Activated T-cell treated with anti-CD3 and anti-CD28 coated beads, Interleukin-2, amount 50 U/mL, for 72 hours (primary cell): ENCODE data around the gene KRTAP13-2. TPM values are rescaled to one million over a fixed set of nuclear protein-coding genes. Genes with fewer than 3 reads are reported as not detected.
A peak's percentile ranks its signal among the peaks of the same experiment; 100 is the strongest.

Experiments used
- ATAC-seq, 2 donors: fragments of 150-1000 bp; cut with Tn5 transposase; replicated peaks in 1 of 2; 2 replicates each; pipeline ENCODE4 v1.10.0; 2021; ENCODE audit warnings: moderate library complexity in 2 of 2, mild to moderate bottlenecking in 1 of 2
- DNase-seq, 2 donors: peaks; one replicate each; pipeline ENCODE4 v3.0.0; 2021 to 2022; ENCODE audit warnings: mixed read lengths in 1 of 2
- H3K27ac Mint-ChIP-seq: one replicate; pipeline ENCODE4 v1.8.0; 2022; ENCODE audit warnings: mild to moderate bottlenecking, moderate library complexity, mixed read lengths
- H3K27me3 Mint-ChIP-seq: one replicate; pipeline ENCODE4 v1.8.0; 2022; ENCODE audit warnings: low read depth, mixed read lengths
- H3K36me3 Mint-ChIP-seq, 2 donors: one replicate each; pipeline ENCODE4 v1.8.0; 2022; ENCODE audit warnings: mixed read lengths in 2 of 2, mild to moderate bottlenecking in 1 of 2; ENCODE audit not compliant: insufficient read depth in 2 of 2
- H3K4me1 Mint-ChIP-seq: one replicate; pipeline ENCODE4 v1.8.0; 2022; ENCODE audit warnings: low read depth, mixed read lengths
- H3K4me3 Mint-ChIP-seq, 2 donors: one replicate each; pipeline ENCODE4 v1.8.0; 2022; ENCODE audit warnings: mild to moderate bottlenecking in 2 of 2, mixed read lengths in 2 of 2, moderate library complexity in 2 of 2
- H3K9me3 Mint-ChIP-seq, 2 donors: one replicate each; pipeline ENCODE4 v1.8.0; 2022; ENCODE audit warnings: mixed read lengths in 2 of 2
- total RNA-seq, 2 donors: library from RNA; stranded (reverse); gene quantifications; one replicate each; pipeline ENCODE4 v1.2.3, GENCODE V29; 2022

The KRTAP13-2 gene
- not detected for total RNA-seq

DNA sequence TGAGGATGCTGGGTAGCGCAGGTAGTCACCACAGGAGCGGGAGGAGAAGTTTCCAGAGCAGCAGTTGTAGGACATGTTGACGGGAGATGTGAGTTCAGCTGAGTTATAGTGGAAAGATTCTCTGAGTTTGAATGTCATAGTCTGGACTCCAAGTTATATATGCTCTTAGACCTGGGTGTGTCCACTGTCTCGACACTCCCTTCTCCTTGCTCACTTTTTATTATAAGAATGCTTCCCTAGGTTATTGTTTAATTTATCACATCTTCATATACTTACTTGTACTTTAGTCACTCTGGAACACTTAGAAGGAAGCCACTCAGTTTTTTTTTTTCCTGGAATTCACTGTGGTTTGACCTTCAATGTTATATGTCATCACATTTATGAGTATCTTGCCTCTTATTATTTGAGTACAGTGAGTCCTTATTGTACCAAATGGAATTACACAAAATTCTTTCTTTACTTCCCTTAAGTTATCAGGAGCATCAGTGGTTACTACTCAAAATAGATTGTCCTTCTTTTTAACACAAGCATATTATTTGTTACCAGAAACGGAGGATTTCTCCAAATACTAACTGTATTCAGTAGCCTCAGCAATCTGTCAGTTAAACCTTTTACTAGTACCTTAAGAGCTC, at the start of gene KRTAP13-2:
TSS of gene KRTAP13-2 (minus strand) at position 133 of the 632 bp plus-strand sequence. CDS start at position 75, 58 bp downstream.
- no peak within 1 kb of the TSS for H3K27ac Mint-ChIP-seq
- peaks cover 0 to 2% of the 10 kb centered on the region in 2 donors for H3K36me3 Mint-ChIP-seq
- DNase-seq (no peak), ATAC-seq (no peak)
- H3K4me1 Mint-ChIP-seq = no peaks in the 10 kb centered on the region
- no peak within 1 kb of the TSS for H3K4me3 Mint-ChIP-seq
- H3K27me3 Mint-ChIP-seq = no peaks in the 10 kb centered on the region
- peaks cover 0 to 2% of the 10 kb centered on the region in 2 donors for H3K9me3 Mint-ChIP-seq

DNA sequence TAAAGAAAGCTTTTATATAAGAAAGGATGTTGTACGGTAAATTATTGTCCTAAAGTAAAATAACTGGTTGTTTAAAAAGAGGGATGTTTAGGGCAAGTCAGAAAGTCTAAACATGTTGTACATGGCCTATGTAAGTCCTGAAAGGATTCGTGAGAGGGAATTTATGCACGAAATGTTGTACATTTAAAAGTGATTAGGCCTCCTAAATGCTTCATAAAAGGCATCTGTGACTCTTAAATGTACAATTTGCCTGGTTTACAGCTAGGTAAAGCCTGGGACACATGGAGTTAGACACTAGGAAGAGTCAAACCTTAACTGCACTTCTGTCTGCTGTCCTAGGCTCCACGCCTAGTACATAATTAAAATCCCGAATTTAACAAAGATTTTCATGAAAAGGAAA, 43.9 kb upstream of the KRTAP13-2 start:
- Mint-ChIP-seq H3K36me3 (no peaks in the 10 kb centered on the region), H3K4me1 (no peaks in the 10 kb centered on the region), H3K4me3 (no peak overlapping the region), H3K27me3 (no peaks in the 10 kb centered on the region), H3K27ac (no peak overlapping the region), H3K9me3 (peaks cover 0 to 3% of the 10 kb centered on the region in 2 donors)
- ATAC-seq (no peak), DNase-seq (no peak)

DNA sequence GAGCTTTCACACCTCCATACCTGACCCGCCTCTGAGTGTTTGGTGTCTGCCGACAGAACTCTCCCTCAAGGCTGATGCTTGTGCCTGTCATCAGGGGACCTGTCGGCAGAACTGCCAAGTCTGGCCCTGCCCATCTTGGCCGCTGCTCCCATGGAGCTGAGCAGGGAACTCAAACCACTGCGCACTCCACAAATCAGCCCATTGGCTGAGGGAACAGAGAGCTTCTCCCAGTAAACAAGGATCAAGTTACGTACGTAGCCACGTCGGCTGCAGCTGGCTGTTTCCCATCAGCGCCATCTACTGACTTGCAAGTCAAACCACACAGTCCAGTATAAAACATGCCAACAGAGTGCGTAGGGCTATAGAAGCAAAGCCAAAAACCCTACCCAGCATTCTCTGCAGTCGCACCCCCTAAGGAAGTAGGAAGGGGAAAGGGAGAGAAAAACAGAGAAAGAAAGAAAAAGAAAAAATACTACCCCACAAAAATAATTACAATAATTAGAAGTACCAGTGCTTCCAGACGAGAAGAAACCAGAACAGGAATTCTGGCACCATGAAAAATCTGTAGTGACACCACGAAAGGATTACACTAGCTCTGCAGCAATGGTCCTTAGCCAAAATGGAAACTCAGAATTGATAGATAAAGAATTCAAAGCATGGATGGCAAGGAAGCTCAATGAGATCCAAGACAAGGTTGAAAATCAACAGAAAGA, 36.9 kb upstream of the KRTAP13-2 start:
- Mint-ChIP-seq H3K27ac (no peak overlapping the region), H3K27me3 (no peaks in the 10 kb centered on the region), H3K4me1 (peaks cover 4% of the 10 kb centered on the region), H3K4me3 (no peak overlapping the region), H3K9me3 (peaks cover 0 to 2% of the 10 kb centered on the region in 2 donors), H3K36me3 (no peaks in the 10 kb centered on the region)
- ATAC-seq = peak in 1 of 2 donors; percentile 37
- peak in 1 of 2 donors; percentile 3 for DNase-seq

DNA sequence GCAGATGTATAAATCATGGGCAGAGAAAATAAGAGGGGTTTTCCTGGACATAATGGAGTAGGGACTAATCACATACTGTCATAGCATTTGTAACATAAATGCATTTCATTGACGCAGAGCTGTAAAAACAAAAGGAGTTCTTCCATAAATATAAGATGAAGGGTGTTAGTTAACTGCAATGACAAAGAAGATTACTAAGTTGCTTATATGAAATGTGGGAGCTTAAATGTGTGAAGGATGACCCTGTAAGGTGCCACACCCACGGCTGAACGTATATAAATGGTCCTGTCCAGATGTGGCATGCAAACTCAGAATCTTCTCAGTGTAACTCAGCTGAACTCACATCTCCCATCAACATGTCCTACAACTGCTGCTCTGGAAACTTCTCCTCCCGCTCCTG, 23.7 kb upstream of the KRTAP13-2 start, which contains the start of gene KRTAP13-1:
TSS of gene KRTAP13-1 (plus strand) at position 301 of the 400 bp plus-strand sequence. CDS start at position 357, 56 bp downstream.
- ATAC-seq = no peak
- Mint-ChIP-seq H3K36me3 (no peaks in the 10 kb centered on the region), H3K4me3 (no peak within 1 kb of the TSS), H3K9me3 (no peaks in the 10 kb centered on the region), H3K27ac (no peak within 1 kb of the TSS), H3K4me1 (no peaks in the 10 kb centered on the region), H3K27me3 (no peaks in the 10 kb centered on the region)
- DNase-seq = no peak

- no peak overlapping the region for H3K4me3 Mint-ChIP-seq
- no peaks in the 10 kb centered on the region for H3K4me1 Mint-ChIP-seq
- peaks cover 0 to 1% of the 10 kb centered on the region in 2 donors for H3K36me3 Mint-ChIP-seq
- no peak for DNase-seq
- no peak for ATAC-seq
- peaks cover 5 to 6% of the 10 kb centered on the region in 2 donors for H3K9me3 Mint-ChIP-seq
- H3K27me3 Mint-ChIP-seq = no peaks in the 10 kb centered on the region
- H3K27ac Mint-ChIP-seq = no peak overlapping the region
Observed at GRCh38 chr21:30391492-30392025, 19.5 kb upstream of the KRTAP13-2 start.

DNA sequence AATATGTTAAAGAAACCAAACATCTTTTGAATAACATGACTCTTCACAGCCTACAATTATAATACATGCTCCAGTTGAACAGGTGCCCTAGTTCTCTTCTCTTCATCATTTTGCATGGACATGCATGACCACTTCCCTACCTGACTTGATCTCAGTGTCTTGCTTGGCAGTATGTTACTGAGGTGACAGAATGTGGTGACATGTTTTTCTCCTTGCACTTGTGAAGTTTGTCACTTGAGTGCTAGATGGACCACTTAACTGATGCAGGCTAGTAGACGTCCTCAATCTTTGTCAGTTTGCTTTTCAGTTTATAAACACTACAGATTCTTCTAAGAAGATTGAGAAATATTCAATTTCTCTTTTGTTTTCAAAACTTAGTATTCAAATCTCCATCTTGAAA, 10.1 kb upstream of the KRTAP13-2 start:
- ATAC-seq (no peak), DNase-seq (no peak)
- Mint-ChIP-seq H3K36me3 (no peaks in the 10 kb centered on the region), H3K9me3 (no peaks in the 10 kb centered on the region), H3K27me3 (no peaks in the 10 kb centered on the region), H3K4me3 (no peak overlapping the region), H3K4me1 (no peaks in the 10 kb centered on the region), H3K27ac (no peak overlapping the region)

GRCh38 chr21:30355906-30356305, 16.2 kb downstream of the KRTAP13-2 start:
- no peak overlapping the region for H3K4me3 Mint-ChIP-seq
- H3K36me3 Mint-ChIP-seq = no peaks in the 10 kb centered on the region
- peaks cover 10% of the 10 kb centered on the region for H3K27me3 Mint-ChIP-seq
- DNase-seq (no peak), ATAC-seq (no peak)
- H3K27ac Mint-ChIP-seq = no peak overlapping the region
- no peaks in the 10 kb centered on the region for H3K4me1 Mint-ChIP-seq
- H3K9me3 Mint-ChIP-seq = no peaks in the 10 kb centered on the region

- no peak overlapping the region for H3K27ac Mint-ChIP-seq
- peaks cover 5% of the 10 kb centered on the region for H3K27me3 Mint-ChIP-seq
- no peaks in the 10 kb centered on the region for H3K9me3 Mint-ChIP-seq
- no peaks in the 10 kb centered on the region for H3K36me3 Mint-ChIP-seq
- DNase-seq (no peak), ATAC-seq (no peak)
- no peaks in the 10 kb centered on the region for H3K4me1 Mint-ChIP-seq
- no peak overlapping the region for H3K4me3 Mint-ChIP-seq
Observed at GRCh38 chr21:30354308-30355005, 17.6 kb downstream of the KRTAP13-2 start.

DNA sequence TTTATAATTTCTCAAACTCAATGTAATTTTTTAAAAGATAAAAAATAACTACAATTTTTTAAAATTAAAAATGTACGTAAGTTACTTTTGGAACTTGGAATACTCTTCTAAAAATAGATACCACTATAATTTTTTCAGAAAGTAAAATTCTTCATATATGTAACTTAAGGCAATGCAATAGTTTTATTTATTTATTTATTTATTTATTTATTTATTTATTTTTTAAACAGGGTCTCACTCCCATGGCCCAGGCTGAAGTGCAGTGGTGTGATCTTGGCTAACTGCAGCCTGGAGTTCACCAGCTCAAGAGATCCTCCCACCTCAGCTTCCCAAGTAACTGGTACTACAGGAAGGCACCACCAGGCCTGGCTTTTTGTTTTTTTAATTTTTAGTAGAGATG, 20.5 kb downstream of the KRTAP13-2 start:
- no peak overlapping the region for H3K4me3 Mint-ChIP-seq
- no peaks in the 10 kb centered on the region for H3K9me3 Mint-ChIP-seq
- DNase-seq (no peak), ATAC-seq (no peak)
- H3K27me3 Mint-ChIP-seq = peaks cover 5% of the 10 kb centered on the region
- no peaks in the 10 kb centered on the region for H3K4me1 Mint-ChIP-seq
- H3K27ac Mint-ChIP-seq = no peak overlapping the region
- no peaks in the 10 kb centered on the region for H3K36me3 Mint-ChIP-seq

GRCh38 chr21:30349572-30349971, 22.5 kb downstream of the KRTAP13-2 start:
- H3K9me3 Mint-ChIP-seq = no peaks in the 10 kb centered on the region
- H3K27ac Mint-ChIP-seq = no peak overlapping the region
- no peaks in the 10 kb centered on the region for H3K36me3 Mint-ChIP-seq
- H3K4me3 Mint-ChIP-seq = no peak overlapping the region
- ATAC-seq (no peak), DNase-seq (no peak)
- H3K27me3 Mint-ChIP-seq = no peaks in the 10 kb centered on the region
- H3K4me1 Mint-ChIP-seq = no peaks in the 10 kb centered on the region

GRCh38 chr21:30348506-30348905, 23.6 kb downstream of the KRTAP13-2 start, which contains the start of gene KRTAP23-1:
TSS of gene KRTAP23-1 (minus strand) at chr21:30348606. CDS start at chr21:30348606, 0 bp downstream.
- H3K4me1 Mint-ChIP-seq = no peaks in the 10 kb centered on the region
- H3K27me3 Mint-ChIP-seq = no peaks in the 10 kb centered on the region
- no peak within 1 kb of the TSS for H3K27ac Mint-ChIP-seq
- DNase-seq (no peak), ATAC-seq (no peak)
- H3K9me3 Mint-ChIP-seq = no peaks in the 10 kb centered on the region
- no peaks in the 10 kb centered on the region for H3K36me3 Mint-ChIP-seq
- H3K4me3 Mint-ChIP-seq = no peak within 1 kb of the TSS

- Mint-ChIP-seq H3K27me3 (no peaks in the 10 kb centered on the region), H3K27ac (no peak overlapping the region), H3K4me3 (no peak overlapping the region), H3K36me3 (no peaks in the 10 kb centered on the region), H3K4me1 (no peaks in the 10 kb centered on the region), H3K9me3 (no peaks in the 10 kb centered on the region)
- no peak for ATAC-seq
- DNase-seq = no peak
Observed at GRCh38 chr21:30345014-30345413, 27.1 kb downstream of the KRTAP13-2 start.
